Erythroblast (primary cell): ENCODE data around the gene LSM12.

Experiments used
- GATA1 ChIP-seq: IDR thresholded peaks from 2 replicates; pipeline ENCODE4 v1.6.1; 2011; ENCODE audit warnings: low read depth, mild to moderate bottlenecking, control low read depth, low read length, moderate library complexity
- POLR2A ChIP-seq: IDR thresholded peaks from 2 replicates; pipeline ENCODE4 v1.6.1; 2011; ENCODE audit warnings: mild to moderate bottlenecking, low read length

DNA sequence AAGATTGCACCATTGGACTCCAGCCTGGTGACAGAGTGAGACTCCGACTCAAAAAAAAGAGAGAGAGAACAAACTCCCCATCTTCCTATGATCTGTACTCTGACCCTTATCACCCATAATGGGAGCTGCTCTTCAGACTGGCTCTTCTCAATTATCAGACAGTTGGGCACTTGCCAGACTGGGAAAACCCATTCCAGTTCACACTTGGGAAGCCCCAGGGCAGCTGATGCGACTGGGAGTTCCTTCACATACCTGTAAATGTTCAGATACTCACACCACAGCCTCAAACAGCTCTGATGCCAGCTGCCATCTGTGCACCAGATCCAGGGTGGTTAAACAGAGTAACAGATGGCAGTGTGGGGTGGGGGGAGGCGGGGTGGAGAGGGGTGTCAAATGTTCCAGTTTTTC, 27.9 kb downstream of the LSM12 start:
- TF ChIP-seq POLR2A = no peak
- no peak for TF ChIP-seq GATA1
